HG03108 (cell line): ENCODE data around the gene LRP1B.

Source experiments
- ATAC-seq: cut with Tn5 transposase; IDR thresholded peaks from one replicate; pipeline ENCODE4 v1.9.1; 2021; ENCODE audit warnings: moderate library complexity; ENCODE audit not compliant: unreplicated experiment

Gene LRP1B

GRCh38 chr2:141364821-141365220 is 766.0 kb downstream of the LRP1B start:
- ATAC-seq = no peak

DNA sequence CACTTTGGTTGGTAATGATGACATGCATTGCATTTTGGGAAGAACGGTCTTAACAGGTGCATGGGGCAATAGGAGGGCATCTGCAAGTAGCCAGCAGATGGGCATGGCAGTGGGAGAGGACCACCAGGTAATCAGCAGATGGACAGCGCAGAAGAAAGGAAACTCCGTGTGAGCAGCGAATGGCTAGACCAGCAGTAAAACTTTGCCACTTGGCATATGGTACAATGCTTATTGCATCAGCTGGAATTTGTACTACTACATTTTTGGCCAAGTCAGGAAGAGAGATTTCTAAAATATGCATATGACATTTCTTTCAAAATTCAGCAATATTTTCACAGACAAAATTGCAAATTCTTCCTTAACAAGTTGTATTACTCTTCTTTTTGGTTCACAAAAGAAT is 768.5 kb downstream of the LRP1B start:
- ATAC-seq = no peak

DNA sequence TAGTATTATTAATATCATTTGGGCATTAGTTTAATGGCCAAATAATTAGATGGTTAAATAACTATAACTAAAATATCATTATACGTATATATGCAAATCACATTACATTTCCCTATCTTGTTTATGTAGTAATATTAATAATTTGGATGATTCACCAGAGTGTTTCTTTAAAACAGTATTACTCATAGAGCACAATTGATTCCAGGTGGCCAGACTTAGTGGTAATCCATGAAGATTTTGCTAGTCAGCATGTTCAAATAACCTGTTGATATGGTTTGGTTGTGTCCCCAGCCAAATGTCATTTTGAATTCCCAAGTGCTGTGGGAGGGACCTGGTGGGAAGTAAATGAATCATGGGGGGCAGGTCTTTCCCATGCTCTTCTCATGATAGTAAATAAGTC is 782.3 kb downstream of the LRP1B start:
- no peak for ATAC-seq

GRCh38 chr2:141341444-141341843 is 789.4 kb downstream of the LRP1B start:
- ATAC-seq = no peak

GRCh38 chr2:141331127-141331526 is 799.7 kb downstream of the LRP1B start:
- no peak for ATAC-seq

GRCh38 chr2:141329964-141330363 is 800.9 kb downstream of the LRP1B start:
- no peak for ATAC-seq

- ATAC-seq = no peak
Measured at GRCh38 chr2:141323571-141323970, 807.2 kb downstream of the LRP1B start.

GRCh38 chr2:141317986-141318385 is 812.8 kb downstream of the LRP1B start:
- no peak for ATAC-seq

DNA sequence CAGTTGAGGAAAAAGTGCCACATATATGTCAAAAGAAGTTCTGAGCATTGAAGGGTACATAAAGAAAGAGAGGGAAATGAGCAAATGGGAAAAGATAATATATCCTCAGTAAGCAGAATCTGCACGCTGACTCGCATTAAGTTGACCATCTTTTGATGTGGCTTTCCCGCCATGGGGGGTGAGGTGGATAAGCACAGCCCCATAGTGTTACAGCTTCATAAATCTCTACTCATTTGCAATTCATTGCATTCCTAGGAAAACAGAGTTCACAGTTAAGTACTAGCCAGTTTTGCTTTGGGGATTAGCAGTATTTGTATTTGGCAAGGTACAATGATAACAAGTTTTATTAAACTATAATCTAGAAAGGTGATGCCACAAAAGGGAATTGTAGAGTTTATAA is 814.2 kb downstream of the LRP1B start:
- ATAC-seq = no peak

DNA sequence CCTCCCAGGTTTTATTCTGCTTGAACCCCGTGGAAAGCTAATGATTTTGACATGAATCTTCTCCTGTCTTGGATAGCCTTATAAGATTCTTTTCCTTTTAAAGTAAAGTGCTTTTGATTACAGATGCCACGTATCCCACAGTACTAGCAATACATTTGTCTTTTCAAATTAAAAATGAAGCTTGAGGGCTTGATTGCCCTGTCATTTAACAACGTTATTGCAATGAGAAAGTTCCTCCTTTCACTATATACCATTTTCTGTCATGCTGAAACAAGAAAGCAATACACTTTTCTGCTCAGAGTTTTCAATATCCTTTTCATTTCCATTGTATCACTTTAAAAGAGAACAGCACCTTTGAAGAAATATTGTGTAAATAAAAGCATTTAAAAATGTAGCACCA is 814.7 kb downstream of the LRP1B start:
- ATAC-seq = no peak

DNA sequence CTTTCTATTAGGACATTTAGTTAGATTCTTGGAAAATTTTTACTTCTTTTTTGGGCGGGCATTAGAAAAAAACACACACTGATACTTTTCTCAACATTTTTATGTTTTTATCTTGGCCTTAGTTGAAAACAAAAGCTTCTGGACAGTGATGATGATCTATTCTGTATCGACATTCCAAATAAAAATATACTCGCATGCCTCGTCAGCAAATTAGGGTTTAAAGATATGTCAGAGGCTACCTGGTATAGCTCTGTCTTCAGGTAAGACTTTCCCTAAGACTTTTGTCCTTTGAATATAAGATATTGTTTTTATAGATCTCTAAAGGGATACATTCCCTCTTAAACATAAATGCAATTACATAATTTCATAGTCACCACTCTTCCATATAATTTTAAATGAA is 816.8 kb downstream of the LRP1B start:
- ATAC-seq = no peak

DNA sequence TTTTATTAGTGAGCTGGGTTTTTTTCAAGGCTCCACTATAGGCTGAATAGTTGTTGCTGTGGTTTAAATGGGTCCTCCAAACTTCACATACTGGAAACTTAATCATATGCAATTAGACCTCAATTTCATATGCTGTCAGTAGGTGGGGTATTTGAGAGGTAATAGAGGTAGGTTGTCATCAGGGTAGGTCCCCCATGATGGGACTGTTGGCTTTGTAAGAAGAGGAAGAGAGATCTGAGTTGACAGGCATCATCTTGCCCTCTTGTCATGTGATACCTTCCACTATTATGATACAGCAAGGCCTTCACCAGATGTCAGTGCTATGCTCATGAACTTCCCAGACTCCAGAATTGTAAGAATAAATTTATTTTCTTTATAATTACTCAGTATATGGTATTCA is 819.4 kb downstream of the LRP1B start:
- no peak for ATAC-seq

- ATAC-seq = no peak
Measured at GRCh38 chr2:141306368-141306767, 824.4 kb downstream of the LRP1B start.

DNA sequence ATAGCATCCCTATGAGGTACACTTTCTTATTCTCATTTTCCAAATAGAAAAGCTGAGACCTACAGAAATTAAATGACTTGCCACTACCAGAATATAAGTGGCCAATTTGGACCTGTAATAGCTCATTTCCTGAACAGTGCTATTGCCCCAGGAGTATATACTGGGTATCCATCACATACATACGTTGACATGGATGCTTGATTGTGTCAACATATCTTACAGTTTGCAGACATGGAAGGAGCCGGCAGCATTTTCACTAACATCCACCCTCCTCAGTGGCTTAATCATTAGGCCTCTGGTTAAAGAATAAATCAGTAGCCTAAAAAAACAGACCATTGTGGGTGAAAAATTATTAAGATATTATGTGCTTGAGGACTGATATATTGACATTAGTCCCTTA is 829.3 kb downstream of the LRP1B start:
- no peak for ATAC-seq

DNA sequence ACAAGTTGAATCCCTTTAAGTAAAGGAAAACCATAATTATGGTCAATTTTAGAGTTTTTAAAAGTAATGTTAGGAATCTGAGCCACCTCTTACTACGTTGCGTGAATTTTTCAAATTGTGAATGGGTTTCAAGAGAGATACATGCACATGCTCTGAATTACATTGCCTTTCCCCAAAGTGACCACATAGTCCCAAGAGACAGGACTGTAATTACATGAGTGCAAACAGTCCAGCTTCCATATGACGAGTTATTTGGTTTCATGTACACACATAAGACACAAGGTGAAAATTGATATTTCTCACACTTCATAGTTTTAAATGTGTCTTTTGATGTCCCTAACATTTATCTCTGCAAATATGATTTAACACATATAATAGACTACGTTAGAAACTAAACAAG is 850.8 kb downstream of the LRP1B start:
- no peak for ATAC-seq

GRCh38 chr2:141271346-141271745 is 859.5 kb downstream of the LRP1B start:
- ATAC-seq = no peak

GRCh38 chr2:141264848-141265247 is 866.0 kb downstream of the LRP1B start:
- ATAC-seq = no peak

GRCh38 chr2:141260911-141261310 is 869.9 kb downstream of the LRP1B start:
- ATAC-seq = no peak

- ATAC-seq = no peak
Measured at GRCh38 chr2:141259683-141260082, 871.1 kb downstream of the LRP1B start.

DNA sequence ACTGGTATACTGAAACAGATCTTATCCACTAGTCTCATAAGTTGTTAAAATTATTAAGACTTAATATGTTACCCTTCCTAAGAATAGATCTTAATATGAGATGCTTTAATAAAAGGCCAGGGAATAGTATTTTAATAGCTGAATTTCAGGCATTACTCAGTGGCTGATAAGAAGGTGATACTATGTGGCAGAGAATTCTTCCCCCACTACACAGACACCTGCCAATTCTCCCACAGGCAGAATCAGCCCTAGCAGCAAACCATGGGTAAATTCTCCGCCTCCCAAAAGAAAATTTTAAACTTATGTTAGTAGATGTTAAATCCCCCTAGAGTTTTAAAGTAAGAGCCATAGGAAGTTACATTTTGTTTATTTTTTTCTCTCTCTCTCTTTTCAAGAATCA is 888.8 kb downstream of the LRP1B start:
- no peak for ATAC-seq

- ATAC-seq = no peak
Measured at GRCh38 chr2:141226560-141226959, 904.3 kb downstream of the LRP1B start.

DNA sequence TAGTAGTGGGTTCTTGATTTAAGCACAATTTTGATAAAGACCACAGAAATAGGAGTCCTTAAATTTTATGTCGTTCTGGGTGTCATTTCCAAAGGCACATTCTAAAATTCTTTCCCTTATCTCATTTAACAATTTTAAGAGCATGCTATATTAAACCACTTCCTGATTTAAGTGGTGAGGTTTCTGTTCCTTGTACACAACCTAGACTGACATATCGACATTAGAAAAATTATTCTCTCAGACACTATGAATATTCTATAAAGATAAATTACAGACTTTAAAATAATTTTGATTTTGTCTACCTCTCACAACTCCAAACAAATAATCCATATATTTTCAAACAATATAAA is 923.8 kb downstream of the LRP1B start:
- no peak for ATAC-seq

DNA sequence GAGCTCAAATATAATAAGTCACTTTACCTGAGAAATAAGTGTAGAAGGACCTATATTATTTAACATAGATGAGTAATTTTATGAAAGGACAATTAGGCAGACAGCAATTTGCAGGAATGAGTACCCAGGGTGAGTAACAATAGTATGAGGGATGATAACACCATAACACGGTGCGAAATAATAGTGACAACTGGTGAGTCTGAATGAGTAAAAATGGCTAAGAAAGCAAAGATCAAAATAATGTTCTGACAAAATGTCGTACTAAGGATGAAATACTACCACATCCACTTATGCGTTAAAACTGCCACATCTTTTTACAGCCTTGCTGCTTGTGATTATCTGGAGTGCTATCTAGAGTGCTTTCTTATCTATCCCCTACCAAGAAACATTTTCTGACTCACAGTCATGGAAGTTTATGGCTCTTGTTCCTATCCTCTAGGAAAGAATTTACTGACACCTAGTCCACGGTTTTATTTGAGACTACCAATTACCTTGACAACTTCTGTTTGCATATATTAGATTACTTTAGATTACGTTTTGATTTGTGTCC is 929.7 kb downstream of the LRP1B start:
- ATAC-seq = no peak

DNA sequence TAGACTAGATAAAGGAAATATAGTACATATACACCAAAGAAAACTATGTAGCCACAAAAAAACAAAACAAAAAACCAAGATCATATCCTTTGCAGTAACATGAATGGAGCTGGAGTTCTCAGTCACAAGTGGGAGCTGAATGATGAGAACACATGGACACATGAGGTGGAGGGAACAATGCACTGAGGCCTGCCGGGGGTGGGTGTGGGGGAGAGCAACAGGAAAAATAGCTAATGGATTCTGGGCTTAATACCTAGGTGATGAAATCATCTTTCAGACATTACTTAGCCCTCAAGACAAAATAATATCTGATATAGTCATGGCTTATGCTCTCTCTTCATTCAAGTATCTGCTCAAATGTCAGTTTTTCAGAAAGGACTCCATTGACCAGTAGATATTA is 930.6 kb downstream of the LRP1B start:
- ATAC-seq = no peak
